ENCODE data around the gene PALM2AKAP2.

PALM2AKAP2 gene

GRCh38 chr9:109734814-109735213, 45.2 kb upstream of the PALM2AKAP2 start:
- H4K20me1 ChIP-seq (ENCODE audit: insufficient read depth, low read length) = no peaks in the 10 kb centered on the region
- H3K36me3 ChIP-seq (ENCODE audit: insufficient read depth, low read length) = no peaks in the 10 kb centered on the region
- no peaks in the 10 kb centered on the region for H3K79me2 ChIP-seq (ENCODE audit: insufficient read depth, low read length)
- H3K27ac ChIP-seq (ENCODE audit: low read depth, low read length, poor library complexity, severe bottlenecking) = no peak overlapping the region
- H3K9ac ChIP-seq (ENCODE audit: low read length) = no peak overlapping the region
- H3K4me3 ChIP-seq (ENCODE audit: low read depth, low read length, poor library complexity, severe bottlenecking) = no peak overlapping the region
- no peak for TF ChIP-seq EZH2 (IDR thresholded peaks at IDR 0.05; ENCODE audit: borderline replicate concordance, low read length)
- TF ChIP-seq CTCF (IDR thresholded peaks at IDR 0.05; ENCODE audit: low read length) = no peak
- no peaks in the 10 kb centered on the region for H3K4me1 ChIP-seq (ENCODE audit: insufficient read depth, low read length, severe bottlenecking)
- H3F3A ChIP-seq (ENCODE audit: insufficient read depth, low read length) = no peaks in the 10 kb centered on the region
- no peak overlapping the region for H2AFZ ChIP-seq (ENCODE audit: low read length)
- H3K9me2 ChIP-seq (ENCODE audit: low read depth, low read length) = no peaks in the 10 kb centered on the region
- H3K27me3 ChIP-seq (ENCODE audit: insufficient read depth, low read length) = no peaks in the 10 kb centered on the region
- H3K4me2 ChIP-seq (ENCODE audit: low read length) = no peak overlapping the region
- no peaks in the 10 kb centered on the region for H3K9me3 ChIP-seq (ENCODE audit: low read length)

DNA sequence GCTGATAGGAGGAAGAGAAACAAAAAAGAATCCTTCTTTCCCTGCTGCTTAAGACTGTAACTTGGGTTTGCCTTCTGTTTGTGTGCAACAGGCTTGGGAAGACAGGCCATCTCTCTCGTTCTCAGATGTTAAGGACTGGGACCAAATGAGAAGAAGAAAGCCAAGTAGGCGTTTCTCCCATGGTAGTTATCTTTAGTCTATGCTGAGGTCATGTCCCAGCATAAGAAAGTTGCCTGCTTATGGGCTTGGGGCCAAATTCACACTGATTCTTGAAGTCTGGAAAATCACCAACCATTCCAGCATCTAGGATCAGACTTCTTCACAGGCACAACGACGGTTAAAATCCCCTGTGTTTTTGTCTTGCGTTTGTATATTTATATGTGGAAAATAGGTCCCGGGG, 44.2 kb upstream of the PALM2AKAP2 start:
- Histone ChIP-seq H3K27ac (ENCODE audit: low read depth, low read length, poor library complexity, severe bottlenecking) (no peak overlapping the region), H3F3A (ENCODE audit: insufficient read depth, low read length) (no peaks in the 10 kb centered on the region), H3K4me1 (ENCODE audit: insufficient read depth, low read length, severe bottlenecking) (no peaks in the 10 kb centered on the region), H3K79me2 (ENCODE audit: insufficient read depth, low read length) (no peaks in the 10 kb centered on the region), H3K4me2 (ENCODE audit: low read length) (no peak overlapping the region), H2AFZ (ENCODE audit: low read length) (no peak overlapping the region), H3K9me2 (ENCODE audit: low read depth, low read length) (no peaks in the 10 kb centered on the region), H4K20me1 (ENCODE audit: insufficient read depth, low read length) (no peaks in the 10 kb centered on the region), H3K9ac (ENCODE audit: low read length) (no peak overlapping the region), H3K9me3 (ENCODE audit: low read length) (no peaks in the 10 kb centered on the region), H3K27me3 (ENCODE audit: insufficient read depth, low read length) (no peaks in the 10 kb centered on the region), H3K36me3 (ENCODE audit: insufficient read depth, low read length) (no peaks in the 10 kb centered on the region), H3K4me3 (ENCODE audit: low read depth, low read length, poor library complexity, severe bottlenecking) (no peak overlapping the region)
- TF ChIP-seq CTCF (IDR thresholded peaks at IDR 0.05; ENCODE audit: low read length) (no peak), EZH2 (IDR thresholded peaks at IDR 0.05; ENCODE audit: borderline replicate concordance, low read length) (no peak)

GRCh38 chr9:109737295-109737694, 42.7 kb upstream of the PALM2AKAP2 start:
- H3K27me3 ChIP-seq (ENCODE audit: insufficient read depth, low read length) = no peaks in the 10 kb centered on the region
- H3K9me2 ChIP-seq (ENCODE audit: low read depth, low read length) = no peaks in the 10 kb centered on the region
- H3K4me2 ChIP-seq (ENCODE audit: low read length) = no peak overlapping the region
- no peak overlapping the region for H3K27ac ChIP-seq (ENCODE audit: low read depth, low read length, poor library complexity, severe bottlenecking)
- no peaks in the 10 kb centered on the region for H3F3A ChIP-seq (ENCODE audit: insufficient read depth, low read length)
- no peaks in the 10 kb centered on the region for H3K9me3 ChIP-seq (ENCODE audit: low read length)
- H3K4me1 ChIP-seq (ENCODE audit: insufficient read depth, low read length, severe bottlenecking) = no peaks in the 10 kb centered on the region
- H3K9ac ChIP-seq (ENCODE audit: low read length) = no peak overlapping the region
- TF ChIP-seq EZH2 (IDR thresholded peaks at IDR 0.05; ENCODE audit: borderline replicate concordance, low read length) (no peak), CTCF (IDR thresholded peaks at IDR 0.05; ENCODE audit: low read length) (no peak)
- no peak overlapping the region for H3K4me3 ChIP-seq (ENCODE audit: low read depth, low read length, poor library complexity, severe bottlenecking)
- H2AFZ ChIP-seq (ENCODE audit: low read length) = no peak overlapping the region
- no peaks in the 10 kb centered on the region for H3K36me3 ChIP-seq (ENCODE audit: insufficient read depth, low read length)
- H3K79me2 ChIP-seq (ENCODE audit: insufficient read depth, low read length) = no peaks in the 10 kb centered on the region
- no peaks in the 10 kb centered on the region for H4K20me1 ChIP-seq (ENCODE audit: insufficient read depth, low read length)

All from OCI-LY1 (cell line).